GM23248 (cell line): Measurements from ENCODE around the gene MVB12B. TPM values are rescaled to one million over a fixed set of nuclear protein-coding genes. Genes with fewer than 3 reads are reported as not detected.

Source experiments
- DNase-seq: peaks from one replicate; pipeline ENCODE4 v3.0.0-alpha.2; 2015
- H2AFZ ChIP-seq: fragments of 200-600 bp; sonication (generic); 2 replicates; pipeline ENCODE4 v1.6.1; 2016; ENCODE audit warnings: antibody characterized with exemption
- H3F3A ChIP-seq: fragments of 200-600 bp; sonication (generic); 2 replicates; pipeline ENCODE4 v1.6.1; 2016; ENCODE audit warnings: mild to moderate bottlenecking, antibody characterized with exemption, mixed run types; ENCODE audit not compliant: insufficient read depth
- H3K27ac ChIP-seq: fragments of 200-600 bp; sonication (generic); 2 replicates; pipeline ENCODE4 v1.5.1; 2016; ENCODE audit warnings: mild to moderate bottlenecking
- H3K27me3 ChIP-seq: fragments of 200-600 bp; sonication (generic); replicated peaks from 2 replicates; pipeline ENCODE4 v1.6.1; 2016; ENCODE audit warnings: mild to moderate bottlenecking; ENCODE audit not compliant: insufficient read depth
- H3K36me3 ChIP-seq: fragments of 200-600 bp; sonication (generic); 2 replicates; pipeline ENCODE4 v1.6.1; 2016; ENCODE audit warnings: low read depth, mild to moderate bottlenecking
- H3K4me1 ChIP-seq: fragments of 200-600 bp; sonication (generic); 2 replicates; pipeline ENCODE4 v1.6.1; 2016; ENCODE audit warnings: mild to moderate bottlenecking; ENCODE audit not compliant: insufficient read depth
- H3K4me2 ChIP-seq: fragments of 200-600 bp; sonication (generic); one replicate; pipeline ENCODE4 v1.6.1; 2016; ENCODE audit warnings: mild to moderate bottlenecking; ENCODE audit not compliant: unreplicated experiment
- H3K4me3 ChIP-seq: fragments of 200-600 bp; sonication (generic); 2 replicates; pipeline ENCODE4 v1.5.1; 2016; ENCODE audit warnings: mild to moderate bottlenecking
- H3K79me2 ChIP-seq: fragments of 200-600 bp; sonication (generic); 2 replicates; pipeline ENCODE4 v1.6.1; 2016; ENCODE audit warnings: mild to moderate bottlenecking; ENCODE audit not compliant: insufficient read depth
- H3K9ac ChIP-seq: fragments of 200-600 bp; sonication (generic); 2 replicates; pipeline ENCODE4 v1.6.1; 2016; ENCODE audit warnings: mild to moderate bottlenecking
- H3K9me2 ChIP-seq: fragments of 200-600 bp; sonication (generic); 2 replicates; pipeline ENCODE4 v1.6.1; 2016; ENCODE audit warnings: mixed run types, mild to moderate bottlenecking, moderate library complexity; ENCODE audit not compliant: insufficient read depth
- H3K9me3 ChIP-seq: fragments of 200-600 bp; sonication (generic); one replicate; pipeline ENCODE4 v1.6.1; 2017; ENCODE audit warnings: low read depth
- H4K20me1 ChIP-seq: fragments of 200-600 bp; sonication (generic); 2 replicates; pipeline ENCODE4 v1.6.0; 2016; ENCODE audit not compliant: insufficient read depth
- EZH2 ChIP-seq: fragments of 200-600 bp; sonication (generic); IDR thresholded peaks from 2 replicates; pipeline ENCODE4 v1.6.1; 2018; ENCODE audit warnings: antibody characterized with exemption, mild to moderate bottlenecking; ENCODE audit not compliant: insufficient read depth, poor library complexity, severe bottlenecking
- EZH2phosphoT487 ChIP-seq: fragments of 200-600 bp; sonication (generic); IDR thresholded peaks from 2 replicates; pipeline ENCODE4 v1.6.1; 2018; ENCODE audit warnings: antibody characterized with exemption, moderate library complexity, mild to moderate bottlenecking, low read depth; ENCODE audit not compliant: insufficient read depth
- WGBS, 2 experiments: methylation state at CpG; one replicate each; pipeline ENCODE4 v1.1.6; 2015 to 2017; ENCODE audit warnings: low lambda C conversion rate in 2 of 2, low coverage in 1 of 2; ENCODE audit errors: missing lambda C conversion rate in 2 of 2; 5-methylcytosine and 5-hydroxymethylcytosine counted together
- in situ Hi-C: fragments of 300-500 bp; cut with MboI; formaldehyde crosslinking; loops from 2 replicates; pipeline ENCODE4 v1.15.0; 2020
- polyA plus RNA-seq: library from polyadenylated mRNA; unstranded; fragments of >200 nt; fragmentation: Nextera tagmentation; extraction: Ambion mirVana; gene quantifications from 2 replicates; pipeline ENCODE4 v1.2.1, GENCODE V29; 2016
- total RNA-seq: library from RNA; depleted of rRNA; stranded (reverse); fragments of >200 nt; shearing (Covaris generic); gene quantifications from 2 replicates; pipeline ENCODE4 v1.2.3, GENCODE V29; 2014

Gene MVB12B
- total and polyA plus RNA-seq, 2 experiments from 2014 or later, result 2.4 to 5.5 TPM

DNA sequence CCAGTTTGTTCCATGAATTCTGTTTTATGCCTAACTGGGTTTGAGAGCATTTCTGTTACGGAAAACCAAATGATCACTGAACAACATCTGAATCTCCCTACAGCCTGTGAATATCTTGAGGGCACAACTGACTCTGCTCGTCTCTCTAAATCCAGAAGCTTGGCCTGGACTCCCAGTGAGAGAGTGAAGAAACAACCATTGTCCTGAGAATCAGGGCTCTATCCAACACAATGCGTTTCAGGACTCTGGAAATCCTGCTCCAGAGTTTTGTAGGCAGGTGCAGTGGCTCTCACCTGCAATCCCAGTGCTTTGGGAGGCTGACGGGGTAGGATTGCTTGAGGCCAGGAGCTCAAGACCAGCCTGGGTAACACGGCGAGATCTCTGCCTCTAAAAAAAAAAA lies 7.8 kb upstream of the MVB12B start:
- H3K4me1 ChIP-seq, result no peaks in the 10 kb centered on the region
- in situ Hi-C loops, result loop anchor here (10.0 kb wide), 1 partner anchor 156 kb away; no protein-coding TSS in a partner anchor
- no peaks in the 10 kb centered on the region for H3K27me3 ChIP-seq
- no peaks in the 10 kb centered on the region for H3K9me3 ChIP-seq
- no peak overlapping the region for H2AFZ ChIP-seq
- no peak overlapping the region for H3K27ac ChIP-seq
- no peak overlapping the region for H3K9ac ChIP-seq
- no peaks in the 10 kb centered on the region for H4K20me1 ChIP-seq
- H3F3A ChIP-seq, result no peaks in the 10 kb centered on the region
- no peaks in the 10 kb centered on the region for H3K9me2 ChIP-seq
- H3K79me2 ChIP-seq, result no peaks in the 10 kb centered on the region
- H3K4me2 ChIP-seq, result no peak overlapping the region
- 65 to 68% methylated on average over 6 of the region's 6 CpGs for WGBS, 2 experiments
- H3K4me3 ChIP-seq, result no peak overlapping the region
- TF ChIP-seq EZH2, result no peak
- no peak for TF ChIP-seq EZH2phosphoT487
- no peak for DNase-seq
- H3K36me3 ChIP-seq, result no peaks in the 10 kb centered on the region

DNA sequence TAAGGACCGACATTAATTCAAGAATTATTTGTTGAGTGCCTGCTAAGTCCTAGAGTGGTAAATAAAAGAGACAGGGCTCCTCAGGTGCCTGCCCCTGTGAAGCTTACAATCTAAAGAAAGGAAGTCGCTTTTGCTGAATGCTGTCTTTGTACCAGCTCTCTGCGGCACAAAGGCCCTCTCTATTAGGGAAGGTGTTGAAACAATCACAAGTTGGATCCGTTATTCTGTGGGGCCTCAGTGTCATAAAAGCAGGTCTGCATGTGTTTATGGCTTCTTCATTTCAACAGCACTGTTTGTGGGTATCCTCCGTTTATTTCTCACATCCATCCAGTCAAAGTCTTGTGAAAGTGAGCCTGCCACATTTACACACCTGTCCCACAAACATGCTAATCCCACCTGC lies 7.0 kb upstream of the MVB12B start:
- no peaks in the 10 kb centered on the region for H3K36me3 ChIP-seq
- no peak overlapping the region for H3K4me2 ChIP-seq
- no peak overlapping the region for H3K27ac ChIP-seq
- no peak overlapping the region for H3K4me3 ChIP-seq
- H3K27me3 ChIP-seq, result no peaks in the 10 kb centered on the region
- no peaks in the 10 kb centered on the region for H4K20me1 ChIP-seq
- H3F3A ChIP-seq, result no peaks in the 10 kb centered on the region
- H2AFZ ChIP-seq, result no peak overlapping the region
- DNase-seq, result no peak
- H3K9me3 ChIP-seq, result no peaks in the 10 kb centered on the region
- in situ Hi-C loops, result loop anchor here (10.0 kb wide), 1 partner anchor 155 kb away; no protein-coding TSS in a partner anchor
- no peaks in the 10 kb centered on the region for H3K9me2 ChIP-seq
- no peaks in the 10 kb centered on the region for H3K79me2 ChIP-seq
- WGBS, 2 experiments, result 83 to 84% methylated on average over 5 of the region's 5 CpGs
- no peaks in the 10 kb centered on the region for H3K4me1 ChIP-seq
- no peak overlapping the region for H3K9ac ChIP-seq
- TF ChIP-seq EZH2phosphoT487 (no peak), EZH2 (no peak)

DNA sequence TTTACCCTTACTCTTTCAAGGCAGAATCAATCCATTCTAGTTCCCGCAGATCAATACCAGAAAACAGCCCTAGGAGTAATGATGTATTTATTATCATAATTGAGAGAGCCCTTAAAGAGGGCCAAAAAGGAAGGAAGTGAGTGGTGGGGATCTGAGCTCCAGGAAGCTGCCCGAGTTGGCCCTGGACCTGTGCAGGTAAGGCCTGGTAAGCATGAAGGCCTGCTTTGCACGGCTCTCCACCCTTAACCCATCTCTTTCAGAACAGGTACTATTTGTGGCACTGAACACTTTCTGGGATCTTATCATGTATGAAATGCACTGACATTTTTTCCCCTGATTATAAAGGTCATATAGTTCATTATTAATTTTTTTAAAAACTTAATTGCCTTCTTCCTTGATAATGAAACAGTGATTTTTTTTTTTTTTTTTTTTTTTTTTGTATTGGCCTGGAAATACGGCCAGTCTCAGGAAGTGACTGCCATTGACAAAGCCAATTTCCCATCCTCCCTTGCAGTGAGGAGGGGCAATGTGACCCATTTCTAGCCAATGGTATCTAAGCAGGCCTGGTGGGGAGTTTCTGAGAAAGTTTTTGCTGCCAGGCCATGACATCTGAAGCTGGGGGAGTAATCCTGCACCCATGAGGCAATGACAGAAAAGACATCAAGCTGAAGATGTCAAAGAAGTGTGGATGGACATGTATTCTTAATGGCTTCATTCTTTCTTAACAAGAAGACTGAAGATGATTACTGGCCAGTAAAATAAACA lies 6.3 kb upstream of the MVB12B start:
- Histone ChIP-seq H3K27ac (no peak overlapping the region), H3K4me3 (no peak overlapping the region), H3K4me1 (no peaks in the 10 kb centered on the region), H3K79me2 (no peaks in the 10 kb centered on the region), H3K9me3 (no peaks in the 10 kb centered on the region), H3K9me2 (no peaks in the 10 kb centered on the region), H4K20me1 (no peaks in the 10 kb centered on the region), H3K27me3 (no peaks in the 10 kb centered on the region), H3K36me3 (no peaks in the 10 kb centered on the region), H2AFZ (no peak overlapping the region), H3F3A (peaks cover 3% of the 10 kb centered on the region; the same call in 1 of the 2 replicates), H3K9ac (no peak overlapping the region), H3K4me2 (no peak overlapping the region)
- peak; percentile 16 for DNase-seq
- in situ Hi-C loops, result no loop called here
- TF ChIP-seq EZH2phosphoT487, result no peak
- no peak for TF ChIP-seq EZH2
- WGBS, 2 experiments, result 74 to 80% methylated on average over 4 of the region's 4 CpGs

DNA sequence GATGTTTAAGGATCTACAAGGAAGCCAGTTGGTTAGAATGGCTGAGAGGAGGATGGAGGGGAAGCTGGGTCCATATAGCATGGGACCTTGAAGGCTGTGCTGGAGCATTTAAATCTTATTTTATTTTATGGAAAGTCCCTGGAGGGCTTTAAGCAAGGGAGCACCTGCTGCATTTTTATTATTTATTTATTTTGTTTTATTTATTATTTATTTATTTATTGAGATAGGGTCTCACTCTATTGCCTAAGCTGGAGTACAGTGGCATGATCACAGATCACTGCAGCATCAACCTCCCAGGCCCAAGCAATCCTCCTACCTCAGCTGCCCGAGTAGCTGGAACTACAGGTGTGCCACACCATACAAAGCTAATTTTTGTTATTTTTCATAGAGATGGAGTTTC lies 4.9 kb upstream of the MVB12B start:
- H3K79me2 ChIP-seq, result no peaks in the 10 kb centered on the region
- no peak overlapping the region for H3K27ac ChIP-seq
- H4K20me1 ChIP-seq, result no peaks in the 10 kb centered on the region
- H2AFZ ChIP-seq, result no peak overlapping the region
- no peaks in the 10 kb centered on the region for H3K4me1 ChIP-seq
- no peak overlapping the region for H3K9ac ChIP-seq
- WGBS, 2 experiments, result 52 to 60% methylated on average over 1 of the region's 1 CpG
- H3K36me3 ChIP-seq, result no peaks in the 10 kb centered on the region
- no peak overlapping the region for H3K4me3 ChIP-seq
- H3K9me2 ChIP-seq, result no peaks in the 10 kb centered on the region
- H3K9me3 ChIP-seq, result no peaks in the 10 kb centered on the region
- no peak for DNase-seq
- peaks cover 6% of the 10 kb centered on the region; the same call in 1 of the 2 replicates for H3F3A ChIP-seq
- TF ChIP-seq EZH2 (no peak), EZH2phosphoT487 (no peak)
- in situ Hi-C loops, result no loop called here
- H3K4me2 ChIP-seq, result no peak overlapping the region
- H3K27me3 ChIP-seq, result no peaks in the 10 kb centered on the region
